ENCODE results near the gene RETSAT.

DNA sequence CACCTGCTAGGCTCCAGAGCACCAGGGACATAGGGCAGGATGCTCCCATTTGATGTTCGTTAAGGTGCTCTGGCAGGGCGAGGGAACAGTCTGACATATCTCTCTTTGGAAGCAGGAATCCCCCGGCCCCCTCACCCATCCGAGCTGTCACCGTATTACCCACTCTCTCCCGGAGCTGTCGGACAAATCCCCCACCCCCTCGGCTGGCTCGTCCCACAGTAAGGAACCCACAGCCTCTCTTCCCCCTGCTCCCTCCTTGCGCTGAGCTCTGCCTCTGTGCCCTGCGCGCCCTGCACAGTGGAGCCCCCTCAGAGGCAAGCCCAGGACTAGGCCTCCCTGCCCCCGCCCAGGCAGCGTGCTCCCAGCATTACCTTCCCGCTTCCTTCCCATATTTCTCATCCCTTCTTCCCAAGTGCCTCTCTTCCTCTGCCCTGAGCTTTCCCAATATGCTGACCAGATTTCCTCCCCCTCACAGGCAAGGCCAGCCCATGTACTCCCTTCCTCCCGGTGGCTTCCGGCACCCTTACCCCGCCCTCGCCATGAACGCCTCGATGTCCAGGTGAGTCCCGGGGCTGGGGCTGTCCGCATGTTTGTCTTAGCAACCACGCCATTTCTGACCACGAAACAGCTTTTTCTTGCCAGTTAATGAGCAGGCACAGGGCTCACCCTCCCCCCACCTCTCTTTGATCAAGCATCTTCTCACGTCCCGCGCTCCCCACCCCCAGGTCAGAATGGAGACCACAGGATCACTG lies 50.4 kb downstream of the RETSAT start:
- TF ChIP-seq EZH2 (IDR thresholded peaks at IDR 0.05): no peak
- no peak for TF ChIP-seq POLR2AphosphoS5 (IDR thresholded peaks at IDR 0.05; ENCODE audit: borderline replicate concordance, low read depth, low read length)

Measured in SK-N-MC (cell line).